RWPE1 (cell line): ENCODE measurements around the gene PRKN.
A peak's percentile ranks its signal among the peaks of the same experiment; 100 is the strongest.

Experiments used
- CTCF ChIA-PET: fragments of 350-600 bp; sonication (Branson Sonifier 250); formaldehyde crosslinking; extraction: SDS; loops from one replicate; lab custom pipeline; 2021; lab: Yijun Ruan, JAX
- POLR2A ChIA-PET: fragments of 400-600 bp; formaldehyde crosslinking; extraction: SDS; loops from one replicate; lab custom pipeline; 2020; ENCODE audit warnings: antibody characterized with exemption; ENCODE audit not compliant: low non-redundant PET; lab: Yijun Ruan, JAX
- DNase-seq: peaks from one replicate; pipeline ENCODE4 v3.0.0; 2012; ENCODE audit warnings: low spot score
- H3K27ac ChIP-seq: fragments of 450-650 bp; 2 replicates; pipeline ENCODE4 v1.5.1; 2017
- TF ChIP-seq, protein P1 (sequence below): fragments of 450-650 bp; conservative IDR thresholded peaks from 2 replicates; pipeline ENCODE4 v1.5.1; 2017; ENCODE audit warnings: low read depth, mild to moderate bottlenecking

Gene PRKN

DNA sequence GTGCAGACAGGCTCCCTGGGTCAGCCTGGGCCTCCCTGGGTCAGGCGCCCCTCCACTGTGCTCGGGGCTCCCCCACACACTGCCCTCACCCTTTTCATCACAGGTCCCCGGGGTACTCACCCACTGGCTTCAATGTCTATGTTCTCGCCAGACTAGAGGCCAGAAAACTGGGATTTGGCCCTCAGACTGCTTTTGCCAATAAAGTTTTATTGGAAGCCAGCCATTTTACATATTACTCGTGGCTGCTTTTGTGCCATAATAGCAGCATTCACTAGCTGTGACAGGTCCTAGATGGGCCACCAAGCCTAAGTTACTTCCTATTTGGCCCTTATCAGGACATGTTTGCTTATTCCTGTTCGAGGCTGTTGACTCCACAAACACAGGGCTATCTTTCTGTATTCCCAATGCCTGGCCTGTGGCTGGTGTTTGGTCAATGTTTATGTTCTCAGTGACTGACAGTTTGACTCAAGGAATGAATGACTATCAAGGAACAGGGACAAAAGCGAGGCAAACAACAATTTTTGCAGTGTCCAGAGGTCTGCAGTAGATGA, 928.6 kb downstream of the PRKN start:
- no peak overlapping the region for H3K27ac ChIP-seq
- TF ChIP-seq, protein P1, sequence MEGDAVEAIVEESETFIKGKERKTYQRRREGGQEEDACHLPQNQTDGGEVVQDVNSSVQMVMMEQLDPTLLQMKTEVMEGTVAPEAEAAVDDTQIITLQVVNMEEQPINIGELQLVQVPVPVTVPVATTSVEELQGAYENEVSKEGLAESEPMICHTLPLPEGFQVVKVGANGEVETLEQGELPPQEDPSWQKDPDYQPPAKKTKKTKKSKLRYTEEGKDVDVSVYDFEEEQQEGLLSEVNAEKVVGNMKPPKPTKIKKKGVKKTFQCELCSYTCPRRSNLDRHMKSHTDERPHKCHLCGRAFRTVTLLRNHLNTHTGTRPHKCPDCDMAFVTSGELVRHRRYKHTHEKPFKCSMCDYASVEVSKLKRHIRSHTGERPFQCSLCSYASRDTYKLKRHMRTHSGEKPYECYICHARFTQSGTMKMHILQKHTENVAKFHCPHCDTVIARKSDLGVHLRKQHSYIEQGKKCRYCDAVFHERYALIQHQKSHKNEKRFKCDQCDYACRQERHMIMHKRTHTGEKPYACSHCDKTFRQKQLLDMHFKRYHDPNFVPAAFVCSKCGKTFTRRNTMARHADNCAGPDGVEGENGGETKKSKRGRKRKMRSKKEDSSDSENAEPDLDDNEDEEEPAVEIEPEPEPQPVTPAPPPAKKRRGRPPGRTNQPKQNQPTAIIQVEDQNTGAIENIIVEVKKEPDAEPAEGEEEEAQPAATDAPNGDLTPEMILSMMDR = no peak
- DNase-seq = no peak
- POLR2A ChIA-PET = no interaction called here
- CTCF ChIA-PET = no interaction called here

DNA sequence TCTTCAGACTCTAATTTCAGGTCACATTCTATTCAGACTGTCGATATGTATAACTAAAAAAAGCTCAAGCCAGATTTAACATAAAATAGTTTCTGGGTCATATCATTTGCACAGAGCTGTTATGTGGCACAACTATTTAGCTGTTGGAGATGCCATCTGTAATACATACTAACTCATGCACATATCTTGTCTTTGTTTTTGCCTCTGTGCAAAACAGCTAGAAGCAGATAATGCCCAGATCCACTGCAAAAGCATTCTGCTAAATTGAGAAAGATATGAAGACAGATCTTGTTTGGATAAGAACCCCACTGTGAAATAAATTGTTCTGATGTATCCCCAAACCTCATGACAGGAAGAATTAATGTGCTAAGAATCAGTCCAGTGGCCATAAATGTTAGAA, 930.9 kb downstream of the PRKN start:
- POLR2A ChIA-PET = no interaction called here

DNA sequence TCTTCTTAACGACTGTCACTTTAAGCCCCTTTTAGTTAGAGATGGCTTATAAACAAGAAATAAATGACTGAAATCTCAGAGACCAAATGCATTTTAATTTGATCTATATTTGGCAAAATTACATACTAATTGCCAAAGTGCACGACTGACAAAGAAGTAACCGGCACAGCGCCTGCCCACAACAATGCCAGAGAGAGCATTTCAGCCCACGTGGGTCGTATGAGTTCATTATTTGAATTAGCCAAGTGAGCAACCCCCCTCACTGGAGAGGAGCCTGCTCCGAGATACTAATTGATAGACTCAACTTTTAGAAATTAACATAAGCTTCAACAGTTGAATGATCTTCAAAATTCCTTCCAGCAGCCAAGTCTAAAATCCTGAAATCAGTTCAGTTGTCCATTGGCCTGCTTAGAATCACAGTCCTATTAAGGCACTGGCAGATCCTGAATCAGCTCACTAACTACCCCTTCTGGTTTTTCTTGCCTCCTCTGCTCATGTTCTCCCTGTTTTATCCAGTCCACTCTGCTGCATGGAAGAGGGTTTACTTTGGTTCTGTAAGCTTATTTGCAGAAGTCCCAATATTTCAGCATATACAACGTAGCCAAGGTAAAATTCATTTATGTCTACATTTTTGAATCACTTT, 934.6 kb downstream of the PRKN start:
- no peak overlapping the region for H3K27ac ChIP-seq
- TF ChIP-seq, protein P1 = no peak
- POLR2A ChIA-PET = no interaction called here
- CTCF ChIA-PET = no interaction called here
- no peak for DNase-seq

More for the DNA sequence above, 930.9 kb downstream of the PRKN start:
- DNase-seq = no peak
- H3K27ac ChIP-seq = no peak overlapping the region
- CTCF ChIA-PET = interaction anchor here (0.6 to 0.8 kb wide), 2 partner anchors 22 to 308 kb away, joined by 3 to 4 read pairs; no protein-coding TSS in a partner anchor
- TF ChIP-seq, protein P1 = no peak

DNA sequence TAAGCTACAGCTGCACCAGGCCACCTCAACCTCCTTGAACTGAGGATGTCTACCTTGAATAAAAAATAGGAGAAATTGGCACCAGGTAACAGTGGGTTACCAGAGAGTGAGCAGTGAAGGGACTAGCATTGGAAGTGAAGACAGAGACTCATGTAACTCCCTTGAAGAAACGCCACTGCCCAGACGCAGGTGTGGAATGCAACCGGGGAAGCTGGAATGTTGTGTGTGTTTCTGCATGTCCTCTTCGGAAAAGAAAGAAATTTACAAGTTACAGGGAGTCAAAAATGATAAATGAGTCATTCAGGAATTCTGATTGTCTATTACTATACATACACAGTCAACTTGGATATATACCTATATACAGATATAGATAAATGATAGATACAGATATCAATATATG, 939.0 kb downstream of the PRKN start:
- TF ChIP-seq, protein P1 = no peak
- DNase-seq = peak; percentile 49
- no peak overlapping the region for H3K27ac ChIP-seq
- ChIA-PET CTCF (interaction anchor here (0.6 kb wide), 1 partner anchor 1773 kb away, joined by 3 read pairs; no protein-coding TSS in a partner anchor), POLR2A (no interaction called here)

DNA sequence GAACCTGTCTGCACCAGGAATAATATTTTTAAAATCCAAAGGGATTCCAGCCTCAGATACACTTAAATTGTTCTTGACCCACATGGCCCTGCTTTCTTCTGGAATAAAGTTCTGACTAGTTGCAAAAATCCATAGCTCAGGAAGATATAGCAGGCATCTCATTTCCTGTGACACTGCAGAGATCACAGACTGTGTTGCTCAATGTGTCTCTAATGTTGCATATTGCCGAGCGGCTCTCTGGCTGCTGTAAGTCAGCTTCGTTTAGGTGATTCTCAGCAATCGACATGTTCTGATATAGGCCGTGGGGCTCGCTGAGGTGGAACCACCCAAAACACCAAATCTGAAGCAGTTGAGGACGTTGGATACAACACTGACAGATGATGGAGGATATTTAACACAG, 955.4 kb downstream of the PRKN start:
- TF ChIP-seq, protein P1 = no peak
- ChIA-PET CTCF (interaction anchor here (0.5 kb wide), 1 partner anchor 153 kb away, joined by 4 read pairs; no protein-coding TSS in a partner anchor), POLR2A (no interaction called here)
- H3K27ac ChIP-seq = no peak overlapping the region
- DNase-seq = no peak

DNA sequence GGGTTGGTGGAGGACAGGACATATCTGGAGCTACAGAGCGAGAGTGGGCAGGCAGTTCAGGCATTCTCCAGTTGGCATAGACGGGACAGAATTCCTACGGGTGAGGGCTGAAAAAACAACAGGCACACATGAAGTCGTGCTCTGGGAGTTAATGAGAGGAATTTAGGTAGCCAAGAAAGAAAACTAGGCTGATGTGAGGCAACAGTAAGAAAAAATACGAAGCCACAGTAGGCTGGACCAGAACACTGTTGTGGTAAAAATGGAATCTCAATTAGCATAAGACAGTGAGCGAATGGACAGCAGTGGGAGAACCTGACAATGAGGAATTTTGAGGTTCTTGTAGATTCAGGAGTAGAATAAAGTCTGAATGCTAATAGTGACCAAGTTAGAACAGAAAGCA, 965.6 kb downstream of the PRKN start:
- ChIA-PET CTCF (no interaction called here), POLR2A (no interaction called here)
- TF ChIP-seq, protein P1 = no peak
- H3K27ac ChIP-seq = no peak overlapping the region
- no peak for DNase-seq
